Measurements from ENCODE around the gene C2CD5. TPM values are rescaled to one million over a fixed set of nuclear protein-coding genes. Genes with fewer than 3 reads are reported as not detected.

Gene C2CD5
- total and polyA plus RNA-seq, 2 donors (not counting 1 experiment from before 2014, with no cell fraction given) = 24.6 to 61.7 TPM

DNA sequence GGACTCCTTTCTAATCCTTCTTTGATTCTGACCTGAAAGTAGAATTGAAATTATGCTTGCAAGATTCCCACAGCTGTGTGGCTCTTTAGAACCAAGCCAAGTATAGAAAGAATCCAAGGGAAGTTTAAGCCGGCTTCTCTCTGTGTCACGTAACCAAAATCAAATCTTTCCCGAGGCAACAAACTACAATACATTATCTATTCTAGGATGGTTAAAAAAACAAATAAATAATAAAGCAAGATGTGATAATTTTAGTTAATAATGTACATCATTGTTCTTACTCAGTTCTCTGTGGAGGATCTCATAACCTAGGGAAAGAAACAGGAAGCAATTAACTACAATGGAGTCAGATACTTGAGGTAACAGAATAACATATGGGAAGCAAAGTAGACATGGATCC, 131.8 kb downstream of the C2CD5 start:
- DNase-seq (no peak), ATAC-seq (ENCODE audit: low read depth) (no peak)
- no CpG with 5 or more reads among the region's 3 CpGs for WGBS (ENCODE audit: insufficient coverage)
- CTCF ChIA-PET = no interaction called here
- intact Hi-C loops (cut with micrococcal nuclease) = no loop called here
- Histone ChIP-seq H3K27ac (ENCODE audit: low read length in 2 of 2) (no peak overlapping the region), H3K4me3 (ENCODE audit: control extremely low read depth in 1 of 5, extremely low read depth in 1 of 5, insufficient read depth in 1 of 5, low read depth in 2 of 5, low read length in 4 of 5) (no peak overlapping the region), H3K9me3 (ENCODE audit: control extremely low read depth in 1 of 3, control insufficient read depth in 2 of 3, insufficient read depth in 1 of 3, low read length in 2 of 3) (no peaks in the 10 kb centered on the region), H2AFZ (ENCODE audit: insufficient read depth, low read depth, low read length, poor library complexity, severe bottlenecking) (no peak overlapping the region), H3K4me1 (ENCODE audit: control insufficient read depth in 2 of 2, insufficient read depth in 2 of 2, low read length in 2 of 2) (no peaks in the 10 kb centered on the region), H4K20me1 (ENCODE audit: control insufficient read depth, insufficient read depth, low read length, poor library complexity, severe bottlenecking) (no peaks in the 10 kb centered on the region), H3K4me2 (replicated peaks; ENCODE audit: low read depth, low read length, poor library complexity, severe bottlenecking) (no peak overlapping the region), H3K79me2 (ENCODE audit: control insufficient read depth, insufficient read depth, low read length) (no peaks in the 10 kb centered on the region), H3K9ac (ENCODE audit: low read length) (no peak overlapping the region), H3K27me3 (replicated peaks in 1 of 4; ENCODE audit: control extremely low read depth in 1 of 4, control insufficient read depth in 3 of 4, insufficient read depth in 4 of 4, low read length in 3 of 4) (no peaks in the 10 kb centered on the region), H3K36me3 (replicated peaks in 1 of 2; ENCODE audit: control extremely low read depth in 1 of 2, control insufficient read depth in 1 of 2, extremely low read depth in 1 of 2, insufficient read depth in 2 of 2, low read length in 1 of 2) (no peaks in the 10 kb centered on the region)
- Mint-ChIP-seq H3K27me3 (peaks cover 6% of the 10 kb centered on the region), H3K4me1 (no peaks in the 10 kb centered on the region), H3K4me3 (no peak overlapping the region), H3K27ac (no peak overlapping the region), H3K9me3 (ENCODE audit: insufficient read depth) (no peaks in the 10 kb centered on the region)
- TF ChIP-seq EZH2 (IDR thresholded peaks at IDR 0.05; ENCODE audit: borderline replicate concordance, insufficient read depth, low read depth, low read length, poor library complexity, severe bottlenecking) = no peak
- TF ChIP-seq, protein P1, sequence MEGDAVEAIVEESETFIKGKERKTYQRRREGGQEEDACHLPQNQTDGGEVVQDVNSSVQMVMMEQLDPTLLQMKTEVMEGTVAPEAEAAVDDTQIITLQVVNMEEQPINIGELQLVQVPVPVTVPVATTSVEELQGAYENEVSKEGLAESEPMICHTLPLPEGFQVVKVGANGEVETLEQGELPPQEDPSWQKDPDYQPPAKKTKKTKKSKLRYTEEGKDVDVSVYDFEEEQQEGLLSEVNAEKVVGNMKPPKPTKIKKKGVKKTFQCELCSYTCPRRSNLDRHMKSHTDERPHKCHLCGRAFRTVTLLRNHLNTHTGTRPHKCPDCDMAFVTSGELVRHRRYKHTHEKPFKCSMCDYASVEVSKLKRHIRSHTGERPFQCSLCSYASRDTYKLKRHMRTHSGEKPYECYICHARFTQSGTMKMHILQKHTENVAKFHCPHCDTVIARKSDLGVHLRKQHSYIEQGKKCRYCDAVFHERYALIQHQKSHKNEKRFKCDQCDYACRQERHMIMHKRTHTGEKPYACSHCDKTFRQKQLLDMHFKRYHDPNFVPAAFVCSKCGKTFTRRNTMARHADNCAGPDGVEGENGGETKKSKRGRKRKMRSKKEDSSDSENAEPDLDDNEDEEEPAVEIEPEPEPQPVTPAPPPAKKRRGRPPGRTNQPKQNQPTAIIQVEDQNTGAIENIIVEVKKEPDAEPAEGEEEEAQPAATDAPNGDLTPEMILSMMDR (IDR thresholded peaks at IDR 0.05) = no peak
- POLR2A ChIA-PET = no interaction called here

DNA sequence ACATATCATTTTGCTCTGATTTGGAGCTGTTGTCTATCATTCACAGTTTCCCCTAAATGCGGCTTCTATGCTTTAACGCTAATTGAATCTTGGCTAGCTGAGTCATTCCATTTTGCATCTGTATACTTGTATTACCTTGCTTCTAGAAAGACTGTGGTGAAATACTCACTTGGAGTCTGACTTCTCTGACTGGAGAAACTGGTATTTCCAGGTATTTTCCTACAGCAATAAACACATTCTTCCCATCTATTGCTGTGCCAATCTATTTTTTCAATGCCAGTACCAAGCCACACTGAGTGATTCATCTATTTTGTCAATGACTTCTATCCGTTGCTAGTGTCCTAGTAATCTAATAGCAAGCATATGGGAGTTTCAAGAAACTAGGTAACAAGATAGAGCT, 133.9 kb downstream of the C2CD5 start:
- Mint-ChIP-seq H3K27me3 (no peaks in the 10 kb centered on the region), H3K4me3 (no peak overlapping the region), H3K4me1 (no peaks in the 10 kb centered on the region), H3K9me3 (ENCODE audit: insufficient read depth) (no peaks in the 10 kb centered on the region), H3K27ac (no peak overlapping the region)
- Histone ChIP-seq H3K79me2 (ENCODE audit: control insufficient read depth, insufficient read depth, low read length) (no peaks in the 10 kb centered on the region), H3K36me3 (replicated peaks in 1 of 2; ENCODE audit: control extremely low read depth in 1 of 2, control insufficient read depth in 1 of 2, extremely low read depth in 1 of 2, insufficient read depth in 2 of 2, low read length in 1 of 2) (no peaks in the 10 kb centered on the region), H2AFZ (ENCODE audit: insufficient read depth, low read depth, low read length, poor library complexity, severe bottlenecking) (no peak overlapping the region), H4K20me1 (ENCODE audit: control insufficient read depth, insufficient read depth, low read length, poor library complexity, severe bottlenecking) (no peaks in the 10 kb centered on the region), H3K27ac (ENCODE audit: low read length in 2 of 2) (no peak overlapping the region), H3K4me2 (replicated peaks; ENCODE audit: low read depth, low read length, poor library complexity, severe bottlenecking) (no peak overlapping the region), H3K9ac (ENCODE audit: low read length) (no peak overlapping the region), H3K27me3 (replicated peaks in 1 of 4; ENCODE audit: control extremely low read depth in 1 of 4, control insufficient read depth in 3 of 4, insufficient read depth in 4 of 4, low read length in 3 of 4) (no peaks in the 10 kb centered on the region), H3K4me1 (ENCODE audit: control insufficient read depth in 2 of 2, insufficient read depth in 2 of 2, low read length in 2 of 2) (no peaks in the 10 kb centered on the region), H3K4me3 (ENCODE audit: control extremely low read depth in 1 of 5, extremely low read depth in 1 of 5, insufficient read depth in 1 of 5, low read depth in 2 of 5, low read length in 4 of 5) (no peak overlapping the region), H3K9me3 (ENCODE audit: control extremely low read depth in 1 of 3, control insufficient read depth in 2 of 3, insufficient read depth in 1 of 3, low read length in 2 of 3) (no peaks in the 10 kb centered on the region)
- CTCF ChIA-PET = interaction anchor here (0.7 to 1.3 kb wide), 2 partner anchors 33 to 89 kb away, joined by 4 to 5 read pairs; no protein-coding TSS in a partner anchor
- TF ChIP-seq, protein P1 (IDR thresholded peaks at IDR 0.05) = no peak
- TF ChIP-seq EZH2 (IDR thresholded peaks at IDR 0.05; ENCODE audit: borderline replicate concordance, insufficient read depth, low read depth, low read length, poor library complexity, severe bottlenecking) = no peak
- POLR2A ChIA-PET = no interaction called here
- no peak for DNase-seq
- no peak for ATAC-seq (ENCODE audit: low read depth)
- intact Hi-C loops (cut with micrococcal nuclease) = no loop called here
- WGBS (ENCODE audit: insufficient coverage) = no CpG with 5 or more reads among the region's 3 CpGs

Measured in B cell (primary cell).